GM19043 (cell line): ENCODE results near the gene SNX8.

Experiments
- ATAC-seq: cut with Tn5 transposase; IDR thresholded peaks from one replicate; pipeline ENCODE4 v1.9.1; 2021; ENCODE audit warnings: low read depth; ENCODE audit not compliant: unreplicated experiment

Gene SNX8

GRCh38 chr7:2247141-2247995 lies 66.9 kb downstream of the SNX8 start:
- ATAC-seq = no peak

- no peak for ATAC-seq
Observed at GRCh38 chr7:2245883-2246675, 68.2 kb downstream of the SNX8 start.

GRCh38 chr7:2244404-2244995 lies 69.7 kb downstream of the SNX8 start:
- ATAC-seq = no peak

GRCh38 chr7:2243458-2243857 lies 70.8 kb downstream of the SNX8 start:
- ATAC-seq = no peak

GRCh38 chr7:2242541-2243429 lies 71.5 kb downstream of the SNX8 start:
- no peak for ATAC-seq

- ATAC-seq = peak; percentile 51
Observed at GRCh38 chr7:2241580-2242540, 72.4 kb downstream of the SNX8 start, which contains the start of the genes MRM2 and NUDT1. Gene MRM2 (minus strand): TSS chr7:2242205. CDS start chr7:2242169, 36 bp downstream. Gene NUDT1 (plus strand): TSS chr7:2242226. CDS start chr7:2244575, 2,349 bp downstream.

- ATAC-seq = no peak
Observed at GRCh38 chr7:2239242-2239641, 75.0 kb downstream of the SNX8 start.

GRCh38 chr7:2237109-2237602 lies 77.1 kb downstream of the SNX8 start:
- peak; percentile 74 for ATAC-seq

- no peak for ATAC-seq
Observed at GRCh38 chr7:2233926-2234325, 80.3 kb downstream of the SNX8 start.

- ATAC-seq = peak; percentile 69
Observed at GRCh38 chr7:2232766-2233520, 81.3 kb downstream of the SNX8 start, which contains the start of gene MAD1L1. Gene MAD1L1 (minus strand): TSS chr7:2232945. CDS start chr7:2230133, 2,812 bp downstream.

- peak; percentile 27 for ATAC-seq
Observed at GRCh38 chr7:2231992-2232765, 82.1 kb downstream of the SNX8 start.

- no peak for ATAC-seq
Observed at GRCh38 chr7:2230882-2231281, 83.4 kb downstream of the SNX8 start.

- no peak for ATAC-seq
Observed at GRCh38 chr7:2230226-2230625, 84.0 kb downstream of the SNX8 start.

GRCh38 chr7:2229467-2229866 lies 84.8 kb downstream of the SNX8 start:
- no peak for ATAC-seq

- ATAC-seq = no peak
Observed at GRCh38 chr7:2228921-2229320, 85.3 kb downstream of the SNX8 start.

GRCh38 chr7:2227699-2228098 lies 86.5 kb downstream of the SNX8 start:
- no peak for ATAC-seq

- no peak for ATAC-seq
Observed at GRCh38 chr7:2225830-2226229, 88.4 kb downstream of the SNX8 start.
